Measurements from ENCODE around the gene ZNF683. TPM values are rescaled to one million over a fixed set of nuclear protein-coding genes. Genes with fewer than 3 reads are reported as not detected.

The ZNF683 gene
- total and polyA plus RNA-seq, 2 of the 4 experiments (the other 2 are of a cell fraction) = not detected

DNA sequence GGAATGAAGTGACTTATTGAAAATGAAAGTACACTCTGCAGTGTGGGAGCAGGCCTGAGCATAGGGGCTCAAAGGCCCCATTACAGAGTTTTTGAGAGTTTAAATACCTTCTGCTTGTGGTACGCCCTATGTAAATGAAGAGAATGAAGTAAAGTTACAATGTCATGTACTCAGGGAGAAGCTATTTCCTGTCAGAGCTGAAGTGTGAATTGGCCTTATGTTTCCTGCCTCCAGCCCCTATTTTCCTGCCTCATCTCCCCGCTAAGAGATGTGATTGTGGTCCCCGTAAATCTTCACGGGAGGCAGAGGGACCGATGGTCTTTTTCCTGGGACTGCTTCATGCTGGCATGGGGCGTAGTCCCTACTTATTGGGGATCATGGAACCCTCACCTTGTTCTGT, 2.5 kb upstream of the ZNF683 start:
- H3K4me1 ChIP-seq (ENCODE audit: control insufficient read depth, insufficient read depth, low read length) = peaks cover 10% of the 10 kb centered on the region
- peak overlapping the region; percentile 30 for H2AK9ac ChIP-seq (replicated peaks; ENCODE audit: low read depth, low read length, poor library complexity)
- peak overlapping the region; percentile 77; the same call in 1 of the 2 replicates for H4K5ac ChIP-seq (ENCODE audit: low read depth, low read length)
- DNase-seq = no peak
- H3K9ac ChIP-seq (ENCODE audit: low read depth, low read length) = no peak overlapping the region
- H3K27me3 ChIP-seq (ENCODE audit: control insufficient read depth, insufficient read depth, low read length) = peaks cover 5% of the 10 kb centered on the region; the same call in 1 of the 2 replicates
- no peaks in the 10 kb centered on the region for H3K36me3 ChIP-seq (ENCODE audit: control insufficient read depth, insufficient read depth, low read length)
- dilution Hi-C loops (cut with HindIII; ENCODE audit: low sequenced_read_pairs, unreplicated experiment) = no loop called here
- no peak overlapping the region for H3K23ac ChIP-seq (ENCODE audit: low read depth, low read length)
- CTCF ChIA-PET = interaction anchor here (1.2 kb wide), 1 partner anchor 42 kb away, joined by 4 read pairs; no protein-coding TSS in a partner anchor
- peak overlapping the region; percentile 80 for H2AFZ ChIP-seq (replicated peaks; ENCODE audit: low read length, poor library complexity)
- no CpG with 5 or more reads among the region's 6 CpGs for WGBS, 2 experiments (ENCODE audit: extremely low coverage in 2 of 2, insufficient read length in 1 of 2)
- H2BK120ac ChIP-seq (ENCODE audit: low read depth, low read length) = peak overlapping the region; percentile 76; the same call in 1 of the 2 replicates
- H3K79me1 ChIP-seq (ENCODE audit: low read depth in 1 of 2, low read length in 2 of 2) = no peaks in the 10 kb centered on the region
- H3K9me3 ChIP-seq (ENCODE audit: control insufficient read depth, insufficient read depth, low read length) = peaks cover 5% of the 10 kb centered on the region
- H2BK5ac ChIP-seq (ENCODE audit: low read depth, low read length, poor library complexity, severe bottlenecking) = peak overlapping the region; percentile 42
- in situ Hi-C loops (cut with MboI; ENCODE audit: low sequenced_read_pairs) = no loop called here
- no peak overlapping the region for H3K56ac ChIP-seq (ENCODE audit: extremely low read depth, insufficient read depth, low read length)
- peaks cover 7% of the 10 kb centered on the region for H3K9me1 ChIP-seq (ENCODE audit: insufficient read depth, low read length)
- TF ChIP-seq, protein P1, sequence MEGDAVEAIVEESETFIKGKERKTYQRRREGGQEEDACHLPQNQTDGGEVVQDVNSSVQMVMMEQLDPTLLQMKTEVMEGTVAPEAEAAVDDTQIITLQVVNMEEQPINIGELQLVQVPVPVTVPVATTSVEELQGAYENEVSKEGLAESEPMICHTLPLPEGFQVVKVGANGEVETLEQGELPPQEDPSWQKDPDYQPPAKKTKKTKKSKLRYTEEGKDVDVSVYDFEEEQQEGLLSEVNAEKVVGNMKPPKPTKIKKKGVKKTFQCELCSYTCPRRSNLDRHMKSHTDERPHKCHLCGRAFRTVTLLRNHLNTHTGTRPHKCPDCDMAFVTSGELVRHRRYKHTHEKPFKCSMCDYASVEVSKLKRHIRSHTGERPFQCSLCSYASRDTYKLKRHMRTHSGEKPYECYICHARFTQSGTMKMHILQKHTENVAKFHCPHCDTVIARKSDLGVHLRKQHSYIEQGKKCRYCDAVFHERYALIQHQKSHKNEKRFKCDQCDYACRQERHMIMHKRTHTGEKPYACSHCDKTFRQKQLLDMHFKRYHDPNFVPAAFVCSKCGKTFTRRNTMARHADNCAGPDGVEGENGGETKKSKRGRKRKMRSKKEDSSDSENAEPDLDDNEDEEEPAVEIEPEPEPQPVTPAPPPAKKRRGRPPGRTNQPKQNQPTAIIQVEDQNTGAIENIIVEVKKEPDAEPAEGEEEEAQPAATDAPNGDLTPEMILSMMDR (conservative IDR thresholded peaks at IDR 0.05; ENCODE audit: low read depth, low read length) = no peak
- TF ChIP-seq RCOR1 (IDR thresholded peaks at IDR 0.05; ENCODE audit: insufficient replicate concordance, low read length) = no peak
- no peak for TF ChIP-seq FOS (IDR thresholded peaks at IDR 0.05; ENCODE audit: low read depth, low read length)
- TF ChIP-seq MAZ (IDR thresholded peaks at IDR 0.05; ENCODE audit: borderline replicate concordance, low read depth, low read length) = no peak
- no peak for TF ChIP-seq MAFK (IDR thresholded peaks at IDR 0.05; ENCODE audit: low read depth, low read length)
- TF ChIP-seq NFE2L2 (IDR thresholded peaks at IDR 0.05; ENCODE audit: low read depth, low read length) = no peak
- no peak for TF ChIP-seq MXI1 (IDR thresholded peaks at IDR 0.05; ENCODE audit: borderline replicate concordance, low read depth, low read length)
- TF ChIP-seq SMC3 (IDR thresholded peaks at IDR 0.05; ENCODE audit: low read depth, low read length) = no peak
- TF ChIP-seq POLR2A (IDR thresholded peaks at IDR 0.05; ENCODE audit: low read depth, low read length) = no peak
- no peak for TF ChIP-seq RAD21 (IDR thresholded peaks at IDR 0.05; ENCODE audit: low read length)
- TF ChIP-seq CHD1 (IDR thresholded peaks at IDR 0.05; ENCODE audit: low read depth, low read length) = no peak
- TF ChIP-seq CEBPB (IDR thresholded peaks at IDR 0.05; ENCODE audit: low read depth, low read length) = no peak
- TF ChIP-seq RFX5 (IDR thresholded peaks at IDR 0.05; ENCODE audit: low read depth, low read length) = no peak
- TF ChIP-seq BHLHE40 (IDR thresholded peaks at IDR 0.05; ENCODE audit: low read depth, low read length) = no peak
- TF ChIP-seq, protein P2, sequence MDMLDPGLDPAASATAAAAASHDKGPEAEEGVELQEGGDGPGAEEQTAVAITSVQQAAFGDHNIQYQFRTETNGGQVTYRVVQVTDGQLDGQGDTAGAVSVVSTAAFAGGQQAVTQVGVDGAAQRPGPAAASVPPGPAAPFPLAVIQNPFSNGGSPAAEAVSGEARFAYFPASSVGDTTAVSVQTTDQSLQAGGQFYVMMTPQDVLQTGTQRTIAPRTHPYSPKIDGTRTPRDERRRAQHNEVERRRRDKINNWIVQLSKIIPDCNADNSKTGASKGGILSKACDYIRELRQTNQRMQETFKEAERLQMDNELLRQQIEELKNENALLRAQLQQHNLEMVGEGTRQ (IDR thresholded peaks at IDR 0.05; ENCODE audit: low read depth, low read length) = no peak
- TF ChIP-seq, protein P3, sequence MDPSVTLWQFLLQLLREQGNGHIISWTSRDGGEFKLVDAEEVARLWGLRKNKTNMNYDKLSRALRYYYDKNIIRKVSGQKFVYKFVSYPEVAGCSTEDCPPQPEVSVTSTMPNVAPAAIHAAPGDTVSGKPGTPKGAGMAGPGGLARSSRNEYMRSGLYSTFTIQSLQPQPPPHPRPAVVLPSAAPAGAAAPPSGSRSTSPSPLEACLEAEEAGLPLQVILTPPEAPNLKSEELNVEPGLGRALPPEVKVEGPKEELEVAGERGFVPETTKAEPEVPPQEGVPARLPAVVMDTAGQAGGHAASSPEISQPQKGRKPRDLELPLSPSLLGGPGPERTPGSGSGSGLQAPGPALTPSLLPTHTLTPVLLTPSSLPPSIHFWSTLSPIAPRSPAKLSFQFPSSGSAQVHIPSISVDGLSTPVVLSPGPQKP (IDR thresholded peaks at IDR 0.05; ENCODE audit: borderline replicate concordance, low read depth, low read length) = no peak
- H4K20me1 ChIP-seq (ENCODE audit: insufficient read depth, low read length) = no peaks in the 10 kb centered on the region
- peak overlapping the region; percentile 55 for H4K91ac ChIP-seq (ENCODE audit: insufficient read depth, low read depth, low read length)
- no peak overlapping the region for H3K4me2 ChIP-seq (ENCODE audit: low read depth, low read length)
- H4K8ac ChIP-seq (ENCODE audit: low read depth in 2 of 2, low read length in 2 of 2) = peak overlapping the region in 1 of 2 experiments; percentile 61; a peak in 2 of 4 replicates
- BruUV-seq (replicated peaks) = no TSS peak
- POLR2A ChIA-PET (ENCODE audit: unreplicated experiment) = no interaction called here
- no peak for ATAC-seq (ENCODE audit: low read depth)
- H3K27ac ChIP-seq (ENCODE audit: insufficient read depth, low read length) = no peak overlapping the region
- H2BK15ac ChIP-seq (ENCODE audit: low read depth, low read length) = no peak overlapping the region
- intact Hi-C loops (cut with micrococcal nuclease) = no loop called here
- peak overlapping the region; percentile 24; the same call in 1 of the 2 replicates for H3K18ac ChIP-seq (ENCODE audit: low read depth, low read length)
- H3K4ac ChIP-seq (ENCODE audit: low read depth, low read length) = peak overlapping the region; percentile 54
- peak overlapping the region; percentile 79; the same call in 1 of the 2 replicates for H2BK20ac ChIP-seq (ENCODE audit: low read depth, low read length)
- no peak overlapping the region for H3K4me3 ChIP-seq (ENCODE audit: insufficient read depth, low read depth, low read length)
- H3K14ac ChIP-seq (replicated peaks; ENCODE audit: low read depth, low read length) = 0 out of 2 replicates have a peak overlapping the region, but pooled peaks have one; percentile 10
- no peak overlapping the region for H2AK5ac ChIP-seq (ENCODE audit: low read depth, low read length)
